NCI-H345 (cell line): ENCODE measurements around the gene FAM240A.

Experiments
- DNase-seq: peaks from one replicate; lab custom pipeline; 2025; lab: John Stamatoyannopoulos, UW

Gene FAM240A

GRCh38 chr3:46674031-46674845 lies 61.9 kb downstream of the FAM240A start:
- DNase-seq = no peak

GRCh38 chr3:46675426-46675825 lies 63.1 kb downstream of the FAM240A start:
- no peak for DNase-seq
